ENCODE measurements around the gene CCL26.
"Not testable (repeated sequence)": the region's sequence is repeated elsewhere in the genome, so short reads cannot be mapped to it uniquely, and the experiment has no call there.

Gene CCL26, protein sequence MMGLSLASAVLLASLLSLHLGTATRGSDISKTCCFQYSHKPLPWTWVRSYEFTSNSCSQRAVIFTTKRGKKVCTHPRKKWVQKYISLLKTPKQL

DNA sequence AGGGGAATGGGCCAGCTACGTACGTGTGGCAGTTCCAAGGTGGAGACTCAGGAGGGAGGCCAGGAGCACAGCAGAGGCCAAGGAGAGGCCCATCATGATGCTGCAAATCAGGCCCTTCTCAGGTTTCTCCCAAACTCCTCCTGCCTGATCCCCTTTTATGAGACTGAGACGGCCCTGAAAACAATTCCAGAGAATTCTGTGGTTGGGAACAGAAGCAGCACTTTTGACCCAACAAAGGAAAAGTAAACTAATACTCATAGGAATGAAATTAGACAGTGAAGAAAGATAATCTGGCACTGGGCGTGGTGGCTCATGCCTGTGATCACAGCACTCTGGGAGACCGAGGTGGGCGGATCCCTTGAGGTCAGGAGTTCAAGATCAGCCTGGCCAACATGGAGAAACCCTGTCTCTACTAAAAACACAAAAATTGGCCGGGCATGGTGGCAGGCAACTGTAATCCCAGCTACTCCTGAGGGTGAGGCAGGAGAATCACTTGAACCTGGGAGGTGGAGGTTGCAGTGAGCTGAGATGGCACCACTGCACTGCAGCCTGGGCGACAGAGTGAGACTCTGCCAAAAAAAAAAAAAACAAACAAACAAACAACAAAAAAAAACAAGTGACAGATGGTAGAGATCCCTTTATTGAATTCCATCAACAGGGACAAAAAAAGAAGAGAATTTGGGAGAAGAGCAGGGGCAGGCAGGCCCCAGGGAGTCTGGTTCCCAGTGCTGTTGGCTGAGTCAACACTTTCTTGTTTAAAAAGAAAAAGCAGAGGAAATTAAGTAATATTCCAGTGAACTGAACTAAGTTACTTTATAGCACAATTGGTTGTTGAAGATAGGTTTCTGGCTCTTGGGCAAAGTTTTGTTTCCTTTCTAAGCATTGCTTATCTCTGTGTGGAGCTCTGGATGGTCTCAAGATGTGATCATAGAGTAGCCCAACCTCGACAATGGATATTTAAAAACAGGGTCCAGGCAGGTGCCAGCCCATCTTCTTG lies at the start of gene CCL26:
Gene CCL26, minus strand, starts transcription at position 131 of the 997 bp plus-strand sequence. Its CDS starts 35 bp downstream, at position 96.
- DNase-seq = no peak

DNA sequence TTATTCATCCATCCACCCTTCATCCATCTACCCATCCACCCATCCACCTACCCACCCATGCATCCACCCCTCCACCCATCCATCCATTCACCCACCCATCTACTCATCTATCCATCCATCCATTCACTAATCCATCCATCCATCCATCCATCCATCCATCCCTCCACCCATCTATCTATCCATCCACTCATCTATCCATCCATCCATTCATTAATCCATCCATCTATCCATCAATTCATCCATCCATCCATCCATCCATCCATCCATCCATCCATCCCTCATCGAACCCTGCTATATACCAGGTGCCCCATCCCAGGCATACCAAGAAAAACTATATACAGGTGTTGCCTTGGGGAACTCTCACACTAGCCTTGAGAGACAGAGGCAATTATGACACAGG lies 48.7 kb upstream of the CCL26 start:
- no peak for DNase-seq

DNA sequence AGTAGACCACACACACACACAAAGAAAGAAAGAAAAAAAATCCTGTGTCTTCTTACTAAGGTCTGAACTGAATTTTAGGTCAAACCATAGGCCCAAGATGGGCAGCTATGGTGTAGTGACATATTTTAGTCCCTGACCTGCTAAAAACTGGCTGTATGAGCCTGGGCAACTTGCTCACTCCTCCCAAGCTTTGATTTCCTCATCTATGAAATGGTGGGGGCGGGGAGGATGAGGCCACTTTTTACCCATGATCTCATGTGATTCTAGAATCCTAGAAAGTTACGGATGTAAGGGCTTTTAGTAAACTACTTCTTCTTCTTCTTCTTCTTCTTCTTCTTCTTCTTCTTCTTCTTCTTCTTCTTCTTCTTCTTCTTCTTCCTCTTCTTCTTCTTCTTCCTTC lies 47.7 kb upstream of the CCL26 start:
- DNase-seq = no peak

DNA sequence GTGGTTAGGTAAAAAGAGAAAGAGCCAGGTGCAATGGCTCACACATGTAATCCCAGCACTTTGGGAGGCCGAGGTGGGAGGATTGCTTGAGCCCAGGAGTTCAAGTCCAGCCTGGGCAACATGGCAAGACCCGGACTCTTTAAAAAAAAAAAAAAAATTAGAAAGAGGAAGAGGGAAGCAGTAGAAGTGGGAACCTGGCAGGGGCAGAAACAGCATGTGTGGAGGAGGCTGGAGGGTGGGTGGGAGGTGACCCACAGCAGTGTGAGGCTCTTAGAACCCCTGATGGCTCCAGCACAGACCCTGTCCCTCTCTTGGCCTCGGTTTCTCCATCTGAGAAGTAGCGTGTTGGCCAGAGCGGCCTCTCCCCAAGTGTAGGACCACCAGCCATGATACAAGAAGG lies 46.5 kb upstream of the CCL26 start:
- no peak for DNase-seq

DNA sequence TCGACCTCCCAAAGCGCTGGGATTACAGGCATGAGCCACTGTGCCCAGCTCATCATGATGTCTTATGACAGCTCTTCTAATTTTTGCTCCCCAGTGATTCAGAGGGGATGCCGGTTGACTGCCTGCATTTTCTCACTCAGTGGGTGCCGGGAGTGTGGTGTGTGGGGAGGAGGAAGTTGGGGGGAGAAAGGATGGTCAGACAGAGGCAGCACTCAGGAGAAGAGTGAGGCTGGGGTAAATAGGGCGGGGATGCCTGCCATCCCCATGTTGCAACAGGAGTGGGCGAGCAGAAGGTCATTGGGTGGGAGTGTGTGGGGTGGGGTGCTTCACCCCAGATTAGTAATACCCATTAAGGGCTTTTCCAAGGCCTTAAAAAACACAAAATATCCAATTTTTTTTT lies 45.1 kb upstream of the CCL26 start:
- DNase-seq = no peak

DNA sequence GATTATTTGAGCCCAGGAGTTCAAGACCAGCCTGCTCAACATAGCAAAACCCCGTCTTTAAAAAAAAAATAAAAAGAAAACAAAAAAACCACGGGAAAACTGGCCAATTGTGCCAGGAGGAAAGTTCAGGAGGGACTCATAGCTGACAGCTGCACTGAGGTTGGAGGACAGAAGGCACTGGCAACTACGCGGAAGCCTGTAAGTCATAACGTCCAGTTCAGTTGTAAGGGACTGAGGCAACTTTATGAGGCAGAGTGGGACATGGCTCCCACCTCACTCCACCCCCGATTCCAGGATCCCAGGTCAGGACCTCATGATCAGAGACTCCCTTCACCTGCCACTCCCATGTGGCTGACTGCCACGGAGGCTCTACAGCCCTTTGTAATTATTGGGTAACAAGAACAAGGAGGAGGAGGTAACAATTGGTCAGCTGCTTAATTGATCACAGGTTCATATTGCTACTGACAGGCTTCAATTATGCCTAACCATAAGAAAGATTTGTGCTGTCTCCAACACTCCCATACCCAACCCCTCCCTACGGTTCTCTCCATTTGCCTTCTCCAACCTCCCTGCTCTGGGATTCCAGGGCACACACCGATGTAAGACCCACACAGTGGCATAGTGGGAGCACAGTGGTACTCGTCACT lies 43.5 kb upstream of the CCL26 start:
- no peak for DNase-seq

DNA sequence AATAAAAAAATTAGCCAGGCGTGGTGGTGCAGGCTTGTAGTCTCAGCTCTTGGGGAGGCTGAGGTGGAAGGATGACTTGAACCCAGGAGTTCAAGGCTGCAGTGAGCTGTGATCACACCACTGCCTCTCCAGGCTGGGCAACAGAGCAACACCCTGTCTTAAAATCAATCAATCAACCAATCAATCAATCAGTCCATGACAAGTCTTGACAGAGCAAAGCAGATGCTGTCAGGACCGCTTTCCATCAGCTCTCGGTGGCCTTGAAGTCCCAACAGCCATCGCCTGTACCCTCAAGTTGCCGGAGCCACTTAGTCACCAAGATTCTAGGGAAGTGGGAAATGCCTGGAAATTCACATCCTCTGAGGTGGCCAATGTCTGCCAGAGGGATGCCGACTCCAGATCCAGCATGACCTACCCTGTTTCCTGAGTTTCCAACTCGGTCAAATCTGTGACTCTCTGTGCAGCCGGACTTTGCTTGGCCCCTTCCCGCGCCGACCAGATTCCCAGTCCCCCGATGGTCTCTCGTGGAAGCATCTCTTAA lies 42.5 kb upstream of the CCL26 start:
- DNase-seq = no peak

DNA sequence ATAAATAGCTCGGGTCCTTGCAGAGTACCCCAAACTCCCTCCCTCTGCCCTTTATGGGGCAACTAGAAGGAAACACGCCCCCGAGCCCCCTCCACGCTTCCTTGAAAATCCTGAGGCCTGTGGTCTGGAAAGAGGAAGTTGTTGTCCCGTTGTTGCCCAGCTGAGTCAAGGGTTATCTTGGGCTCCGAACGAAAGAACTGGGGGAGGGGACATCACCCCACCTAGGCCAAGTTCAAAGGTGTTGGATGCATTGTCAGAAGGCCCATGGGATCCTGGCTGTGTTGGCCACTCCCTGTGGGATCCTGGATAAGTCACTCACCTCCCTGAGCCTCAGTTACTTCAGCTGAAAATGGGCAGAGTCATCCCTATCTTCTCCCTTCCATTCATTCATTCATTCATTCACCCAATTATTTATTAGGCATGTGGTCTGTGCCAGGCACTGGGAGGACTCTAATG lies 41.8 kb upstream of the CCL26 start, which contains the start of gene CCL24:
Gene CCL24, minus strand, starts transcription at position 26 of the 456 bp plus-strand sequence. CDS start 91 bp downstream, outside the sequence.
- DNase-seq = no peak

DNA sequence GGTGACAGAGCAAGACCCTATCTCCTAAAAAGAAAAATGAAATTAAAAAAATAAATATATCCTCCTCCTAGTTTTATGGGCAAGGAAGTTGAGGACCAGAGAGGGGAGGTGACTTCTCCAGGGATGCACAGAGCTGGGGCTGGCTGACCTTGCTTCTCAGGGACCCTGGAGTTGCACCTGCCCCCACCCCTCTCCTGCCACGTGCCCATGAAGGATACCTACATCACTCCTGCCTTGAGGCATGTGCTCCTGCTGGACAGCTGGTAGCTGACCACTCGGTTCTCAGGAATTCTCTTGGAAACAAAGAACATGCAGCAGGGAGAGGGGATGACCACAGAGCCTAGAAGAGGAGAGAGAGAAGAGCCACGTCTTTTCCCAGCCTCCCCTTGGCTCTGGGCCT lies 41.1 kb upstream of the CCL26 start:
- no peak for DNase-seq

DNA sequence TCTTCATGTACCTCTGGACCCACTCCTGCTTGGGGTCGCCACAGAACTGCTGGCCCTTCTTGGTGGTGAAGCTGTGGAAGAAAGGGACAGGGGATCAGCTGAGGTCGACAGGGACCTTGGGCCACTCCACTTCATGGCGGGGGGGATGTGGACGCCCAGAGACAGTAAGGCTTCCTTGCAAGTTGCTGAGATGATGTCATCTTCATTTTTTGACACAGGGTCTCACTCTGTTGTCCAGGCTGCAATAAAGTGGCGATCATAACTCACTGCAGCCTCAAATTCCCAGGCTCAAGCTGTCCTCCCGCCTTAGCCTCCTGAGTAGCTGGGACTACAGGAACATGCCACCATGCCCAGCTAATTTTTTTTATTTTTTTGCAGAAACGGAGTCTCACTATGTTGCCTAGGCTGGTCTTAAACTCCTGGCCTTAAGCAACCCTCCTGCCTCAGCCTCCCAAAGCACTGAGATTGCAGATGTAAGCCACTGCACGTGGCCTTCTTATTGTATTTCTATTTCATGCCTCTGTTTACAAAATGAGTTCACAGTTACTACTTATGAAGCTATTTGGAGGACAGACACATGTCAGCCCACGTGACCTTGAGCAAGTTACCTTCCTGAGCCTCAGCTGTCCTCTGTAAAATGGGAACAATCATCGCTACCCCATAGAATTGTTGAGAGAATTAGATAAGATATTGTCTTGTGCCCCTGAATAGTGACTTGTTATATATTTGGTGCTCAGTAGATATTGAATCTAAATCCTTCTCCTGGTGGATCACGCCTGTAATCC lies 40.1 kb upstream of the CCL26 start:
- no peak for DNase-seq

DNA sequence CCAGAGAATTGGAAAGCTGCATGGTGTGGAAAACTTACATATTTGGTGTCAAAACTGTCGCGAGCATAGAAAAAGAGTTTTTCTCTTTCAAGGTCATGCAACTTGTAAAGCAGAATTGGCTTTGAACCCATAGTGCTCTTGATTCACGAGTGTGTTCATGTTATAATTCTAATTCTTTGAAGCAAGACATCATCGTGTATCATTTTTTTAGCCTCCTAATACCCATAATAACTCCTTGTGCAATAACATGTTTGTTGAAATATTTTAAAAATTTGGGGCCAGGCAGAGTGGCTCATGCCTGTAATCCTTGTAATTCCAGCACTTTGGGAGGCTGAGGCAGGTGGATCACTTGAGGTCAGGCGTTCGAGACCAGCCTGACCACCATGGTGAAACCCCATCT lies 37.4 kb upstream of the CCL26 start:
- DNase-seq = no peak

DNA sequence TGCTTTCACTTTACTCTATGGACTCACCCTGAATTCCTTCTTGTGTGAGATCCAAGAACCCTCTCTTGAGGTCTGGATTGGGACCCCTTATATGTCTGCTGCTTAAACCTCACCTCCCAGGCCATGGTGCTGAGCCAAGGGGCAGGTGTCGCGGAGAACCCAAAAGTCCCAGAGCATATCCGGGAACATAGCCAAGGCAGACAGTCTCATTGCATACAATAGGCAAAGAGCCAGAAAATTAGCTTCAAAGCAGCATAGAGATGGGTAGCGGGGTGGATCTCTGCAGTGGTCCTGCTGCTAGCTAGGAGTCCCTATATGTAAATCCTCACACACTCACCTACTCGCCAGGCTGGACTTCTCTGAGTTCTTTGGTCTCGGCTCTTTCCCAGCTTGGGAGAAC lies 36.1 kb upstream of the CCL26 start:
- peak; percentile 9 for DNase-seq

DNA sequence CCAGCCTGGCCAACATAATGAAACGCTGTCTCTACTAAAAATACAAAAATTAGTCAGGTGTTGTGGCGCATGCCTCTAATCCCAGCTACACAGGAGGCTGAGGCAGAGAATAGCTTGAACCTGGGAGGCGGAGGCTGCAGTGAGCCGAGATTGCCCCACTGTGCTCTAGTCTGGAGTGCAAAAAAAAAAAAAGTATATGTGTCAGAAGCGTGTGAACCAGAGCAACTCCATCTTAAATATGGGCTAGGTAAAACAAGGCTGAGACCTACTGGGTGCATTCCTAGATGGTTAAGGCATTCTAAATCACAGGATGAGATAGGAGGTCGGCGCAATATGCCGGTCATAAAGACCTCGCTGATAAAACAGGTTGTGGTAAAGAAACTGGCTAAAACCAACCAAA lies 35.4 kb upstream of the CCL26 start:
- no peak for DNase-seq

DNA sequence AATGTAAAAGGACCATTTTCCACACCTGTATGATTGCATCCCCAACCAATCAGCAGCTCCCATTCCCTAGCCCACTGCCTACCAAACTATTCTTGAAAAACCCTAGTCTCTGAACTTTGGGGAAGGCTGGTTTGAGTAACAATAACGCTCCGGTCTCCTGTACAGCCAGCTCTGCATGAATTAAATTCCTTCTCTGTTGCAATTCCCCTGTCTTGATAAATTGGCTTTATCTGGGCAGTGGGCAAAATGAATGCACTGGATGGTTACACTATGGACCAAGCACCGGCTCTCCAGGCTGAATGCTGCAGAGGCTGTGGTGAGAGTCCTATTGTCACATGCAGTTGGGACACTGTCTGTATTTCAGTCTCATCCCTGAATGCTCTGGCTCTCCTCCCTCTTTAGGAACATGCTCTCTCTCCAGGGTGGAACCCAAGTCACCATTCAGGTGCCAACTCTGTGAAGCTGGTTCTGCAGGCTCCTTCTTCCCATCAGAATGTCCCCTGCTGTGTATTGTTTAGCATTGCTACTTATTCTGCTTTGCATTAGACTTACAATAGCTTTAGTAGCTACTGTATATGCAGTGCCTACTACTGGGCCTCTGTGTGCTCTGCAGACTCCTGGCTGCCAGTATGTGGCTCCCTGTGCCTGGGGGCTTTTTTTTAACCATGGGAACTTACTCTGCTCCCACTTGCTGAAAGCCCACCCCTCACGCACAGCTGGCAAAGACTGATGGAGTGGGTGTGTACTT lies 34.7 kb upstream of the CCL26 start:
- DNase-seq = no peak

DNA sequence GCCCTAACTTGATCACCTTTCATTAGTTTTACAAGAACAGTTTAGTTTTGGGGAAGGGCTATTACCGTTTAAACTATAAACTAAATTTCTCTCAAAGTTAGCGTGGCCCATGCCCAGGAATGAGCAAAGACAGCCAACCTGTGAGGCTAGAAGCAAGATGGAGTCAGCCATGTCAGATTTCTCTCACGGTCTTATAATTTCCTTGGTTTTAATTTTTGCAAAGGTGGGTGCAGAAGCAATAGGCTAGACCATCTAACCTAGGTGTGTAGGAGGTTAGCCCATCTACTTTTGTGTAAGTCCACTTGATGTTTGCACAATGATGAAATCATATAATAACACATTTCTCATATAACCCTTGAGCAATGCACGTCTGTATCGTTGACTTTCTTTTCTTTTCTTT lies 32.7 kb upstream of the CCL26 start:
- DNase-seq = no peak

DNA sequence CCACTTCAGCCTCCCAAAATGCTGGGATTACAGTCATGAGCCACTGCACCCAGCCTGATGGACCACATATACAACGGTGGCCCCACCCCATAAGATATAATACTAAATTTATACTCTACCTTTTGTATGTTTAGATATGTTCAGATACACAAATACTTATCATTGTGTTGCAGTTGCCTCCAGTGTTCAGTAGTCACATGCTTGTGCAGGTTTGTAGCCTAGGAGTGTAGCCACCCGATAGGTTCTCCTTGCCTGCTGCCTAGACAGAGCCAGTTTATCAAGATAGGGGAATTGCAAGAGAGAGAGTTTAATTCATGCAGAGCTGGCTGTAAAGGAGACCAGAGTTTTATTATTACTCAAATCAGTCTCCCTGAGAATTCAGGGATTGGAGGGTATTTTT lies 32.0 kb upstream of the CCL26 start:
- no peak for DNase-seq

DNA sequence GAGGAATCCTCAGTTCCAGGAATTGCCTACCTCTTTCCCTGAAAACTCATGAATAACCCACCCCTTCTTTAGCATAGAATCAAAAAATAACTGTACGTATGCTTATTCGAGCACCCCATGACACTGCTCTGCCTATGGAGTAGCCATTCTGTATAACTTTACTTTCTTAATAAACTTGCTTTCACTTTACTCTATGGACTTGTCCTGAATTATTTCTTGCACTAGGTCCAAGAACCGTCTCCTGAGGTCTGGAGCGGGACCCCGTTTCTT lies 30.5 kb upstream of the CCL26 start:
- DNase-seq = no peak

DNA sequence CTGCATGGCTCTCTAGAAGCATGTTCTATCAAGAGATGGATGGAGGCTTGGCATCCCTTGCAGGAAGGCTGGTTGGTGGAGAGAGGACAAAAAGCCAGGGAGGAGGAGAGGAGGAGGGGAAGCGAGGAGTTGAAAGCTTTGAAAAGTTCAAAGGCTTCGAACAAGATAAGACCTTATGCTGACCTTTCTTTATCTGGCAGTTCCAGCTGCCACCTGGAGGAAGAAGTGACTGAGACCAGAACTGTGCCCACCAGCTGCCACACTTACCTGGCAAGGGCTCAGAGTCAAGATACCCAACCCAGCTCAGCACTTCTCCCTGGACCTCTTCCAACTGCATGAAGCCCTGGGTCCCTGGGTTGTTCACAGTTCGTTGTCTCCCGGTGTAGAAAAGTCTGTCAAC lies 26.8 kb upstream of the CCL26 start:
- DNase-seq = no peak

DNA sequence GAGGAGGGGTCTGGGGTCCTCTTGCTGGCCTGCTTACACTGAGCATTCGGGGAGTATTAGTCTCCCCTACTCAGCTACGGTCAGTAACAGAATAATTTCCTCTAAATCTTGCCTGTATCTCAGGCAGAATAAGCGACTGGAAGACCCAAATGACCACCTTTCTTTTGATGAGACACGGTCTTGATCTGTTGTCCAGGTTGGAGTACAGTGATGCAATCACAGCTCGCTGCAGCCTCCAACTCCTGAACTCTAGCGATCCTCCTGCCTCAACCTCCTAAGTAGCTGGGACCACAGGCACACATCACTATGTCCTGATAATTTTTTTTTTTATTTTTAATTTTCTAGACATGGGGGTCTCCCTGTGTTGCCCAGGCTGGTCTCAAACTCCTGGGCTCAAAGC lies 24.4 kb upstream of the CCL26 start:
- DNase-seq = no peak

DNA sequence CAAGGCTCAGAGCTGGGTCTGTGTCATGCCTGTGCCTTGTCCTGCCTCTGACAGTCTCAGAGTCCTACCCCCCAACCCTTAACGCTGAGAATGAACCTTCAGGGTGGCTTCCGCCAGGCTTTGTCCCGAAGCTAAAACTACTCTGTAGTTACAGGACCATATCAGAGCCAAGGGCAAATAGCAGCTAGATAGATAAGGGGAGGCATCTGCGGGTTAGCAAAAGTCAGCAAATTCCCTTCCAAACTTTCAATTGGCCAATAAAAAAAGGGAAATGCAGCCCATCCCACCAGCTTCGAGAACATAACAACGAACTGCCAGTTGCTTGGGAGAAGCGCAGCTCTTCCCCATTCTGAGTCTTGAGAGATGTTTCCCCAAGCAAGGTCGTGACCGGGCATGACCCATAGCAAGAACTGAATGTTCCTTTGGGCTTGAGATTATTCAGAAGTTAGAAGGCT lies 23.8 kb upstream of the CCL26 start:
- no peak for DNase-seq

DNA sequence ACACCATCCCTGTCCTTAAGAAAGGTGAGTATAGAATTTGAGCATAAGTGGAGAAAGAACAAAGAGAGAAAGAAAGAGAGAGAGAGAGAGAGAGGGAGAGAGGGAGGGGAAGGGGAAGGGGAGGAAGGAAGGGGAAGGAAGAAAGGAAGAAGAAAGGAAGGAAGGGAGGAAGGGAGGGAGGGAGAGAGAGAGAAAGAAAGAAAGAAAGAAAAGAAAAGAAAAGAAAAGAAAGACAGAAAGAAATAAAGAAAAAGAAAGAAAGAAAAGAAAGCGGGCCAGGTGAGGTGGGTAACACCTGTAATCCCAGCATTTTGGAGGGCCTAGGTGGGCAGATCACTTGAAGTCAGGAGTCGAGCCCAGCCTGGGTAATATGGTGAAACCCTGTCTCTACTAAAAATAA lies 21.7 kb upstream of the CCL26 start:
- DNase-seq = no peak

DNA sequence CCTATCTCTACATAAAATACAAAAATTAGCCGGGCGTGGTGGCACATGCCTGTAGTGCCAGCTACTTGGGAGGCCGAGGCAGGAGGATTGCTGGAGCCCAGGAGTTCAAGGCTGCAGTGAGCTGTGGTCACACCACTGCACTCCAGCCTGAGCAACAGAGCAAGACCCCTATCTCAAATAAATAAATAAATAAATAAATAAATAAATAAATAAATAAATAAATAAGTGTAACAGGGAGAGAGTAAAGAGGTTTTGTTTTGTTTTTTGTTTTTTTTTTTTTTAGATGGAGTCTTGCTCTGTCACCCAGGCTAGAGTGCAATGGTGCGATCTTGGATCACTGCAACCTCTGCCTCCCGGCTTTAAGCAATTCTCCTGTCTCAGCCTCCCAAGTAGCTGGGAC lies 20.6 kb upstream of the CCL26 start:
- DNase-seq = not testable (repeated sequence)

Measured in SHP77 treated with DMSO at 0.1 percent for 48 hours (cell line).